OCI-LY3 (cell line): Measurements from ENCODE around the gene FEN1.

Experiments
- H2AFZ ChIP-seq: fragments of 200-600, 300-600 bp; shearing (Covaris generic); 2 replicates; pipeline ENCODE4 v1.6.0; 2014; ENCODE audit warnings: antibody characterized with exemption, low read depth, low read length
- H3K27ac ChIP-seq: fragments of 200-600, 300-600 bp; sonication (generic); 2 replicates; pipeline ENCODE4 v1.5.1; 2014; ENCODE audit warnings: mild to moderate bottlenecking, low read length, moderate library complexity, mixed read lengths
- H3K27me3 ChIP-seq: fragments of 200-600, 300-600 bp; sonication (generic); 2 replicates; pipeline ENCODE4 v1.6.1; 2014; ENCODE audit warnings: low read depth, low read length, mixed read lengths
- H3K36me3 ChIP-seq: fragments of 200-600, 300-600 bp; sonication (generic); replicated peaks from 2 replicates; pipeline ENCODE3; 2014; ENCODE audit warnings: low read depth, low read length, mixed read lengths
- H3K4me1 ChIP-seq: fragments of 300-600, 200-600 bp; sonication (generic); 2 replicates; pipeline ENCODE4 v1.6.1; 2014; ENCODE audit warnings: low read length, mixed read lengths
- H3K4me2 ChIP-seq: fragments of 200-600, 300-600 bp; sonication (generic); 2 replicates; pipeline ENCODE4 v1.6.1; 2014; ENCODE audit warnings: low read length, mixed read lengths
- H3K4me3 ChIP-seq: fragments of 300-600, 200-600 bp; sonication (generic); 2 replicates; pipeline ENCODE4 v1.5.1; 2014; ENCODE audit warnings: antibody characterized with exemption, mild to moderate bottlenecking, low read length, moderate library complexity
- H3K79me2 ChIP-seq: fragments of 300-600, 200-600 bp; shearing (Covaris generic); 2 replicates; pipeline ENCODE4 v1.6.1; 2014; ENCODE audit warnings: mild to moderate bottlenecking, low read length, mixed read lengths
- H3K9ac ChIP-seq: fragments of 300-600, 200-600 bp; shearing (Covaris generic); 2 replicates; pipeline ENCODE4 v1.6.0; 2014; ENCODE audit warnings: mild to moderate bottlenecking, low read length, moderate library complexity
- H3K9me3 ChIP-seq: fragments of 200-600, 300-600 bp; shearing (Covaris generic); 2 replicates; pipeline ENCODE4 v1.6.1; 2014; ENCODE audit warnings: low read length, mixed read lengths; ENCODE audit not compliant: insufficient read depth
- H4K20me1 ChIP-seq: fragments of 200-600, 300-600 bp; sonication (generic); 2 replicates; pipeline ENCODE4 v1.6.1; 2016; ENCODE audit warnings: low read length, mixed read lengths; ENCODE audit not compliant: insufficient read depth
- EZH2phosphoT487 ChIP-seq: fragments of 200-600 bp; shearing (Covaris generic); IDR thresholded peaks from 2 replicates; pipeline ENCODE4 v1.6.1; 2018; ENCODE audit warnings: antibody characterized with exemption, mixed run types, low read depth
- TF ChIP-seq, protein P1 (sequence below): fragments of 200-600, 300-600 bp; sonication (generic); IDR thresholded peaks from 2 replicates; pipeline ENCODE4 v1.5.1; 2014; ENCODE audit warnings: antibody characterized with exemption, low read length, low read depth

The FEN1 gene

DNA sequence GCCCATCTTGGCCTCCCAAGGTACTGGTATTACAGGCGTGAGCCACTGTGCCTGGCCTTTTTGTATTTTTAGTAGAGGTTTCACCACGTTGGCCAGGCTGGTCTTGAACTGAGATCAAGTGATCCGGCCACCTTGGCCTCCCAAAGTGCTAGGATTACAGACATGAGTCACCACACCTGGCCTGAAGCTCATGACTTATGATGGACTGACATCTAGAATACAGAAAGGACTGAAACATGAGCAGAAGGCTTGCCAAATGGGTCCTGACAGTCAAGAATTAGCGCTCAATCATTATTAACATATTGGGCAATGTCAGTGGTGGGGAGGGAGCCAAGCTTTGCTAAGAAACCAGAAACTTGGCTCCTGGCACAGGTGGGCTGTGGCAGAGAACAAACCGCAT lies 19.1 kb downstream of the FEN1 start:
- no peak for TF ChIP-seq EZH2phosphoT487
- TF ChIP-seq, protein P1, sequence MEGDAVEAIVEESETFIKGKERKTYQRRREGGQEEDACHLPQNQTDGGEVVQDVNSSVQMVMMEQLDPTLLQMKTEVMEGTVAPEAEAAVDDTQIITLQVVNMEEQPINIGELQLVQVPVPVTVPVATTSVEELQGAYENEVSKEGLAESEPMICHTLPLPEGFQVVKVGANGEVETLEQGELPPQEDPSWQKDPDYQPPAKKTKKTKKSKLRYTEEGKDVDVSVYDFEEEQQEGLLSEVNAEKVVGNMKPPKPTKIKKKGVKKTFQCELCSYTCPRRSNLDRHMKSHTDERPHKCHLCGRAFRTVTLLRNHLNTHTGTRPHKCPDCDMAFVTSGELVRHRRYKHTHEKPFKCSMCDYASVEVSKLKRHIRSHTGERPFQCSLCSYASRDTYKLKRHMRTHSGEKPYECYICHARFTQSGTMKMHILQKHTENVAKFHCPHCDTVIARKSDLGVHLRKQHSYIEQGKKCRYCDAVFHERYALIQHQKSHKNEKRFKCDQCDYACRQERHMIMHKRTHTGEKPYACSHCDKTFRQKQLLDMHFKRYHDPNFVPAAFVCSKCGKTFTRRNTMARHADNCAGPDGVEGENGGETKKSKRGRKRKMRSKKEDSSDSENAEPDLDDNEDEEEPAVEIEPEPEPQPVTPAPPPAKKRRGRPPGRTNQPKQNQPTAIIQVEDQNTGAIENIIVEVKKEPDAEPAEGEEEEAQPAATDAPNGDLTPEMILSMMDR: no peak
- no peak overlapping the region for H3K4me2 ChIP-seq
- no peak overlapping the region for H2AFZ ChIP-seq
- no peaks in the 10 kb centered on the region for H3K9me3 ChIP-seq
- H3K79me2 ChIP-seq: peaks cover 38% of the 10 kb centered on the region
- H3K9ac ChIP-seq: no peak overlapping the region
- H3K36me3 ChIP-seq: peaks cover 66% of the 10 kb centered on the region
- no peak overlapping the region for H3K27ac ChIP-seq
- H3K27me3 ChIP-seq: no peaks in the 10 kb centered on the region
- peaks cover 8% of the 10 kb centered on the region for H3K4me1 ChIP-seq
- 0 out of 2 replicates have a peak, but pooled peaks cover 4% of the 10 kb centered on the region for H4K20me1 ChIP-seq
- no peak overlapping the region for H3K4me3 ChIP-seq

GRCh38 chr11:61812736-61813411 lies 20.2 kb downstream of the FEN1 start:
- Histone ChIP-seq H3K36me3 (peaks cover 58% of the 10 kb centered on the region), H3K4me3 (no peak overlapping the region), H3K4me1 (peaks cover 14% of the 10 kb centered on the region), H3K4me2 (no peak overlapping the region), H3K79me2 (peaks cover 39% of the 10 kb centered on the region), H3K9ac (no peak overlapping the region), H3K9me3 (no peaks in the 10 kb centered on the region), H3K27me3 (no peaks in the 10 kb centered on the region), H4K20me1 (0 out of 2 replicates have a peak, but pooled peaks cover 4% of the 10 kb centered on the region), H2AFZ (no peak overlapping the region), H3K27ac (no peak overlapping the region)
- TF ChIP-seq, protein P1: no peak
- no peak for TF ChIP-seq EZH2phosphoT487

DNA sequence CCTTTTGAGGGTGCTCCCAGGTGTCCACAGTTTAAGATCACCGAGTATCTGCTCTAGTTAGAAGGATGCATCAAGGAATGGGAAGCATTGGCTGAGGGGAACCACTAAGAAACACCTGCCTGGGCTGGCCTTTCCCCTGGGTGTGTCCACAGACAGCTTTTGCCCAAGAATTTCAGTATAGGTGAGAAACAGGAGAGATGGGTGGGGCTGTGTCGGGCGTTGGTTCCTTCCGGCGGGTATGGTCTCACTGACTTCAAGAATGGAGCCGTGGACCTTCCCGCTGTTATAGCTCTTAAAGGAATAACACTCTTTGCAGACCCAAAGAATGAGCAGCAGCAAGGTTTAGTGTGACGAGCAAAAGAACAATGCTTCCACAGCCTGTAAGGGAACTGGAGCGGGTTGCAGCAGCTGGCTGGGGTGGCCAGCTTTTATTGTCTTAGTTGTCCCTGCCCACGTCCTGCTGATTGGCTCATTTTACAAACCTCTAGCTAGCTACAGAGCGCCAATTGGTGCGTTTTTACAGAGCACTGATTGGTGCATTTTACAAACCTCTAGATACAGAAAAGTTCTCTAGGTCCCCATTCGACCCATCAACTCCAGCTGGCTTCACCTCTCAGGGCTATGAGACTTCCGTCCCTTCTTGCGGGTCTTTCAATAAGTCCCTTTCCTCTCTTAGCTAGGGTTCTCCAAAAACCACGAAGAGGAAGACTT lies 21.7 kb downstream of the FEN1 start:
- Histone ChIP-seq H3K4me2 (peak overlapping the region; percentile 81), H4K20me1 (no peaks in the 10 kb centered on the region), H3K36me3 (peaks cover 45% of the 10 kb centered on the region), H3K79me2 (peaks cover 42% of the 10 kb centered on the region), H3K27me3 (no peaks in the 10 kb centered on the region), H3K9ac (peak overlapping the region; percentile 89), H3K4me1 (peaks cover 17% of the 10 kb centered on the region), H3K9me3 (no peaks in the 10 kb centered on the region), H3K4me3 (peak overlapping the region; percentile 91), H2AFZ (no peak overlapping the region), H3K27ac (peak overlapping the region; percentile 83)
- TF ChIP-seq, protein P1: no peak
- TF ChIP-seq EZH2phosphoT487: no peak
